A549 (cell line): ENCODE measurements around the gene ABHD8. TPM values are rescaled to one million over a fixed set of nuclear protein-coding genes. Genes with fewer than 3 reads are reported as not detected.

Experiments
- ATAC-seq, 2 experiments: fragments of 200-7000 bp in 1 of 2; fragments of >200 bp in 1 of 2; cut with Nextera tagmentation in 1 of 2; cut with Tn5 transposase in 1 of 2; 3 replicates each; pipeline versions ENCODE4 v1.8.0 to v1.9.1; 2018 to 2020; ENCODE audit warnings: mild to moderate bottlenecking in 1 of 2, moderate library complexity in 1 of 2
- CTCF ChIA-PET: fragments of 300-600 bp; sonication (Branson Sonifier 250); formaldehyde crosslinking; extraction: SDS; loops from one replicate; lab custom pipeline; 2021; ENCODE audit warnings: antibody characterized with exemption, inconsistent platforms; lab: Yijun Ruan, JAX
- POLR2A ChIA-PET: fragments of 350-600 bp; formaldehyde crosslinking; extraction: SDS; loops from one replicate; lab custom pipeline; 2021; ENCODE audit warnings: antibody characterized with exemption, inconsistent platforms; lab: Yijun Ruan, JAX
- DNase-seq, 2 experiments: peaks; one replicate each; pipeline versions ENCODE4 v3.0.0 to v3.0.0-alpha.2; 2011 to 2016; ENCODE audit warnings: low read depth in 1 of 2, low spot score in 1 of 2
- FAIRE-seq: peaks from 2 replicates; lab custom pipeline; 2011; peaks lifted over from hg19 to GRCh38; lab: Jason Lieb, UNC
- H3K27ac ChIP-seq, 2 experiments: fragments of >200 bp; sonication (Bioruptor Twin); formaldehyde crosslinking; 3 replicates each; pipeline ENCODE4 v1.5.1; 2016 to 2017
- H3K4me1 ChIP-seq: fragments of >200 bp; sonication (Bioruptor Twin); formaldehyde crosslinking; 3 replicates; pipeline ENCODE4 v1.6.1; 2016
- H3K4me2 ChIP-seq: fragments of >200 bp; sonication (Bioruptor Twin); formaldehyde crosslinking; 3 replicates; pipeline ENCODE4 v1.6.1; 2016
- H3K4me3 ChIP-seq: fragments of >200 bp; sonication (Bioruptor Twin); formaldehyde crosslinking; 3 replicates; pipeline ENCODE4 v1.5.1; 2016
- H3K9me3 ChIP-seq: fragments of >200 bp; sonication (Bioruptor Twin); formaldehyde crosslinking; 3 replicates; pipeline ENCODE4 v1.6.1; 2016
- ATOH8 ChIP-seq: fragments of 250-450 bp; sonication (Bioruptor Pico); IDR thresholded peaks from 2 replicates; pipeline ENCODE4 v1.5.0; 2020; ENCODE audit warnings: low read depth, mild to moderate bottlenecking, moderate library complexity
- EHF ChIP-seq: fragments of 250-450 bp; sonication (Bioruptor Pico); IDR thresholded peaks from 2 replicates; pipeline ENCODE4 v1.5.0; 2020; ENCODE audit warnings: mild to moderate bottlenecking
- EHMT2 ChIP-seq: fragments of 200-600 bp; sonication (generic); IDR thresholded peaks from 2 replicates; pipeline ENCODE4 v1.6.1; 2016; ENCODE audit warnings: antibody characterized with exemption, low read depth, mild to moderate bottlenecking, moderate library complexity
- ELK1 ChIP-seq: fragments of 150-350 bp; IDR thresholded peaks from 2 replicates; pipeline ENCODE4 v1.6.1; 2014; ENCODE audit warnings: low read depth, mild to moderate bottlenecking, low read length
- ESRRA ChIP-seq: fragments of 150-350 bp; IDR thresholded peaks from 2 replicates; pipeline ENCODE4 v1.6.1; 2014; ENCODE audit warnings: mild to moderate bottlenecking, low read length, borderline replicate concordance
- FOSB ChIP-seq: fragments of 250-450 bp; sonication (Bioruptor Pico); IDR thresholded peaks from 2 replicates; pipeline ENCODE4 v1.5.0; 2020; ENCODE audit warnings: mild to moderate bottlenecking, moderate library complexity
- HEYL ChIP-seq: fragments of 250-450 bp; sonication (Bioruptor Pico); IDR thresholded peaks from 2 replicates; pipeline ENCODE4 v1.8.0; 2021; ENCODE audit warnings: mild to moderate bottlenecking, moderate library complexity
- HOXA7 ChIP-seq: fragments of 250-450 bp; sonication (Bioruptor Pico); IDR thresholded peaks from 2 replicates; pipeline ENCODE4 v1.5.0; 2020; ENCODE audit warnings: mild to moderate bottlenecking, moderate library complexity
- HOXB13 ChIP-seq: fragments of 250-450 bp; sonication (Bioruptor Pico); IDR thresholded peaks from 2 replicates; pipeline ENCODE4 v1.5.0; 2020; ENCODE audit warnings: low read depth, mild to moderate bottlenecking, moderate library complexity
- JUN ChIP-seq, 2 experiments: fragments of >200 bp; sonication (Bioruptor Twin); formaldehyde crosslinking; IDR thresholded peaks; 2 replicates in 1 of 2; 3 replicates in 1 of 2; pipeline ENCODE4 v1.6.1; 2016 to 2017
- KDM1A ChIP-seq: fragments of 200-600 bp; sonication (generic); IDR thresholded peaks from 2 replicates; pipeline ENCODE4 v1.6.1; 2016; ENCODE audit warnings: low read depth, mild to moderate bottlenecking
- KDM5A ChIP-seq: fragments of 200-600 bp; sonication (generic); IDR thresholded peaks from 2 replicates; pipeline ENCODE4 v1.6.1; 2016; ENCODE audit warnings: antibody characterized with exemption, mild to moderate bottlenecking
- MAX ChIP-seq: IDR thresholded peaks from 2 replicates; pipeline ENCODE4 v1.6.1; 2012
- PHF8 ChIP-seq: fragments of 200-600 bp; sonication (generic); IDR thresholded peaks from 2 replicates; pipeline ENCODE4 v1.6.1; 2016; ENCODE audit warnings: low read depth, mild to moderate bottlenecking, antibody characterized with exemption, moderate library complexity, borderline replicate concordance
- RAD21 ChIP-seq, 2 experiments: fragments of >200 bp in 1 of 2; sonication (Bioruptor Twin) in 1 of 2; formaldehyde crosslinking in 1 of 2; IDR thresholded peaks in 1 of 2; conservative IDR thresholded peaks in 1 of 2; 2 replicates in 1 of 2; 3 replicates in 1 of 2; pipeline ENCODE4 v1.6.1; 2012 to 2018; ENCODE audit warnings: inconsistent platforms in 1 of 2
- TFCP2L1 ChIP-seq: fragments of 250-450 bp; sonication (Bioruptor Pico); IDR thresholded peaks from 2 replicates; pipeline ENCODE4 v1.5.0; 2021; ENCODE audit warnings: mild to moderate bottlenecking
- USF2 ChIP-seq: fragments of 450-650 bp; IDR thresholded peaks from 2 replicates; pipeline ENCODE4 v1.6.1; 2014; ENCODE audit warnings: antibody characterized with exemption
- ZC3H11A ChIP-seq: fragments of 450-650 bp; IDR thresholded peaks from 2 replicates; pipeline ENCODE4 v1.6.1; 2014; ENCODE audit warnings: antibody characterized with exemption, mild to moderate bottlenecking
- WGBS: methylation state at CpG from one replicate; pipeline ENCODE4 v1.1.6; 2017; ENCODE audit errors: missing lambda C conversion rate; 5-methylcytosine and 5-hydroxymethylcytosine counted together
- polyA plus RNA-seq, 4 experiments: library from polyadenylated mRNA; depleted of rRNA in 3 of 4; stranded (reverse); fragments of >200 nt; fragmentation: RNase III in 1 of 4; extraction: RNeasy Plus Mini Kit Qiagen cat#74134 plus additional on column Dnase treatment in 1 of 4; gene quantifications; 2 replicates in 3 of 4; 3 replicates in 1 of 4; pipeline ENCODE4 v1.2.3, GENCODE V29; 2011 to 2017
- TF ChIP-seq, protein P1 (sequence below): fragments of 250-450 bp; sonication (Bioruptor Pico); IDR thresholded peaks from 2 replicates; pipeline ENCODE4 v1.5.0; 2021; ENCODE audit warnings: mild to moderate bottlenecking, moderate library complexity, borderline replicate concordance

Gene ABHD8
- polyA plus RNA-seq, 2 of the 4 experiments (the other 2 are of a cell fraction) = 2.3 to 4.2 TPM

GRCh38 chr19:17322854-17323253, 19.6 kb upstream of the ABHD8 start:
- CTCF ChIA-PET = no interaction called here
- H3K27ac ChIP-seq = no peak overlapping the region
- ATAC-seq = no peak

GRCh38 chr19:17321655-17322489, 18.6 kb upstream of the ABHD8 start:
- 90% methylated on average over 6 of the region's 19 CpGs for WGBS
- H3K4me1 ChIP-seq = peaks cover 12% of the 10 kb centered on the region
- FAIRE-seq (no peak), DNase-seq (no peak), ATAC-seq (peak; percentile 9 to 23; a peak in 1 of 6 replicates)
- no peak overlapping the region for H3K4me3 ChIP-seq
- H3K4me2 ChIP-seq = no peak overlapping the region
- H3K9me3 ChIP-seq = no peaks in the 10 kb centered on the region
- CTCF ChIA-PET = interaction anchor here (1.0 to 1.2 kb wide), 2 partner anchors 10 to 39 kb away, joined by 3 read pairs; no protein-coding TSS in a partner anchor
- POLR2A ChIA-PET = no interaction called here
- no peak for TF ChIP-seq HEYL (CRISPR knock-in tag)
- TF ChIP-seq HOXB13 (CRISPR knock-in tag) = no peak
- peak overlapping the region in 1 of 2 experiments; percentile 19; a peak in 2 of 6 replicates for H3K27ac ChIP-seq

More at GRCh38 chr19:17322854-17323253, 19.6 kb upstream of the ABHD8 start:
- Histone ChIP-seq H3K9me3 (no peaks in the 10 kb centered on the region), H3K4me1 (peaks cover 2% of the 10 kb centered on the region; the same call in 2 of the 3 replicates), H3K4me3 (no peak overlapping the region), H3K4me2 (no peak overlapping the region)
- FAIRE-seq (no peak), DNase-seq (no peak)
- POLR2A ChIA-PET = no interaction called here
- TF ChIP-seq ATOH8 (no peak), ESRRA (no peak), KDM5A (no peak), FOSB (CRISPR knock-in tag) (no peak), EHF (CRISPR knock-in tag) (no peak), MAX (no peak), JUN (IDR thresholded peaks at IDR 0.05) (no peak), KDM1A (no peak), USF2 (no peak), RAD21 (conservative IDR thresholded peaks at IDR 0.05 in 1 of 2, IDR thresholded peaks at IDR 0.05 in 1 of 2) (no peak), TFCP2L1 (no peak), ELK1 (no peak), PHF8 (no peak), ZC3H11A (no peak), EHMT2 (no peak), HOXA7 (CRISPR knock-in tag) (no peak)
- TF ChIP-seq, protein P1, sequence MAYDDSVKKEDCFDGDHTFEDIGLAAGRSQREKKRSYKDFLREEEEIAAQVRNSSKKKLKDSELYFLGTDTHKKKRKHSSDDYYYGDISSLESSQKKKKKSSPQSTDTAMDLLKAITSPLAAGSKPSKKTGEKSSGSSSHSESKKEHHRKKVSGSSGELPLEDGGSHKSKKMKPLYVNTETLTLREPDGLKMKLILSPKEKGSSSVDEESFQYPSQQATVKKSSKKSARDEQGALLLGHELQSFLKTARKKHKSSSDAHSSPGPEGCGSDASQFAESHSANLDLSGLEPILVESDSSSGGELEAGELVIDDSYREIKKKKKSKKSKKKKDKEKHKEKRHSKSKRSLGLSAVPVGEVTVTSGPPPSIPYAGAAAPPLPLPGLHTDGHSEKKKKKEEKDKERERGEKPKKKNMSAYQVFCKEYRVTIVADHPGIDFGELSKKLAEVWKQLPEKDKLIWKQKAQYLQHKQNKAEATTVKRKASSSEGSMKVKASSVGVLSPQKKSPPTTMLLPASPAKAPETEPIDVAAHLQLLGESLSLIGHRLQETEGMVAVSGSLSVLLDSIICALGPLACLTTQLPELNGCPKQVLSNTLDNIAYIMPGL (CRISPR knock-in tag) = no peak
- WGBS = 87% methylated on average over 9 of the region's 10 CpGs
